ENCODE results near the gene WDR93.
"Not testable (repeated sequence)": the region's sequence is repeated elsewhere in the genome, so short reads cannot be mapped to it uniquely, and the experiment has no call there.

Gene WDR93

GRCh38 chr15:89785064-89785773 lies 94.6 kb downstream of the WDR93 start:
- peaks cover 25% of the 10 kb centered on the region for H3K4me1 ChIP-seq (ENCODE audit: insufficient read depth, low read length)
- no peaks in the 10 kb centered on the region for H3K36me3 ChIP-seq (ENCODE audit: insufficient read depth, low read length)
- peaks cover 5% of the 10 kb centered on the region; the same call in 1 of the 2 replicates for H3K9me3 ChIP-seq (ENCODE audit: control insufficient read depth, insufficient read depth, low read length)
- no peak overlapping the region for H3K9ac ChIP-seq (ENCODE audit: low read depth, low read length)

DNA sequence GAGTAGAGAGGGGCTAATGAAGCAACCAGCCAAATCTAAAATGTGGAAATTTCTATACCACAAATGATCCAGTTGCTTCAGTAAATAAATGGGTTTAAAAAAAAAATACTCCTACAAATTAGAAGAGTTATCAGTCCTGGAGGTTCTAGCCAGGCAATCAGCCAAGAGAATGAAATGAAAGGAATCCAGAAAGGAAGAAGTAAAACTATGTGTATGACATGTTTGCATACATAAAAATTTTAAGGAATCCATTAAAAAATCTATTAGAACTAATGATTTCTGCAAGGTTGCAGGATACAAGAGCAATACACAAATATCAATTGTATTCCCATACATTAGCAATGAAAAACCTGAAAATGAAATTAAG lies 95.1 kb downstream of the WDR93 start:
- no peak overlapping the region for H3K9ac ChIP-seq (ENCODE audit: low read depth, low read length)
- H3K4me1 ChIP-seq (ENCODE audit: insufficient read depth, low read length), result peaks cover 25% of the 10 kb centered on the region
- no peaks in the 10 kb centered on the region for H3K36me3 ChIP-seq (ENCODE audit: insufficient read depth, low read length)
- peaks cover 5% of the 10 kb centered on the region; the same call in 1 of the 2 replicates for H3K9me3 ChIP-seq (ENCODE audit: control insufficient read depth, insufficient read depth, low read length)

DNA sequence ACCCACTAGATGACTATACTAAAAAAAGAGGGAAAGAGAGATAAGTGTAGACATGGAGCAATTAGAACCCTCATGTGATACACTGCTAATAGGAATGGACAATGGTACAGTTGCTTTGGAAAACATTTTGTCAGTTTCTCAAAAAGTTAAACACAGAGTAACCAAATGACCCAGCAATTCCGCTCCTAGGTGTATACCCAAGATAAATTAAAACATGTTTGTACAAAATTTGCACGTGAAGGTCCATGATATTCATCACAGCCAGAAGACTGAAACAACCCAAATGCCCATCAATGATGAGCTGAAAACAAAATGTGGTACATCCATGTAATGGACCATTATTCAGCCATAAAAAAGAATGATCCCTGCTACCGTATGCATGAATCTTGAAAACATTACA lies 97.3 kb downstream of the WDR93 start:
- no peak overlapping the region for H3K9ac ChIP-seq (ENCODE audit: low read depth, low read length)
- peaks cover 5% of the 10 kb centered on the region; the same call in 1 of the 2 replicates for H3K9me3 ChIP-seq (ENCODE audit: control insufficient read depth, insufficient read depth, low read length)
- no peaks in the 10 kb centered on the region for H3K36me3 ChIP-seq (ENCODE audit: insufficient read depth, low read length)
- H3K4me1 ChIP-seq (ENCODE audit: insufficient read depth, low read length), result peaks cover 16% of the 10 kb centered on the region

GRCh38 chr15:89788585-89788984 lies 98.0 kb downstream of the WDR93 start:
- H3K4me1 ChIP-seq (ENCODE audit: insufficient read depth, low read length); H3K36me3 ChIP-seq (ENCODE audit: insufficient read depth, low read length); H3K9ac ChIP-seq (ENCODE audit: low read depth, low read length); H3K9me3 ChIP-seq (ENCODE audit: control insufficient read depth, insufficient read depth, low read length): not testable (repeated sequence)

GRCh38 chr15:89790206-89790605 lies 99.6 kb downstream of the WDR93 start:
- no peaks in the 10 kb centered on the region for H3K4me1 ChIP-seq (ENCODE audit: insufficient read depth, low read length)
- H3K9me3 ChIP-seq (ENCODE audit: control insufficient read depth, insufficient read depth, low read length), result peaks cover 5% of the 10 kb centered on the region; the same call in 1 of the 2 replicates
- H3K9ac ChIP-seq (ENCODE audit: low read depth, low read length), result no peak overlapping the region
- H3K36me3 ChIP-seq (ENCODE audit: insufficient read depth, low read length), result no peaks in the 10 kb centered on the region

GRCh38 chr15:89790661-89791060 lies 100.0 kb downstream of the WDR93 start:
- Histone ChIP-seq H3K9ac (ENCODE audit: low read depth, low read length) (no peak overlapping the region), H3K36me3 (ENCODE audit: insufficient read depth, low read length) (no peaks in the 10 kb centered on the region), H3K9me3 (ENCODE audit: control insufficient read depth, insufficient read depth, low read length) (peaks cover 5% of the 10 kb centered on the region; the same call in 1 of the 2 replicates), H3K4me1 (ENCODE audit: insufficient read depth, low read length) (no peaks in the 10 kb centered on the region)

GRCh38 chr15:89792106-89792805 lies 101.6 kb downstream of the WDR93 start:
- Histone ChIP-seq H3K9ac (ENCODE audit: low read depth, low read length) (no peak overlapping the region), H3K9me3 (ENCODE audit: control insufficient read depth, insufficient read depth, low read length) (peaks cover 5% of the 10 kb centered on the region; the same call in 1 of the 2 replicates), H3K4me1 (ENCODE audit: insufficient read depth, low read length) (no peaks in the 10 kb centered on the region), H3K36me3 (ENCODE audit: insufficient read depth, low read length) (no peaks in the 10 kb centered on the region)

Data from ES-I3 (cell line).